IMR-90 (cell line): ENCODE results near the gene ERMN.

Source experiments
- BHLHE40 ChIP-seq: fragments of 150-350 bp; IDR thresholded peaks from 2 replicates; pipeline ENCODE4 v1.6.1; 2016; ENCODE audit warnings: mild to moderate bottlenecking, low read depth, low read length
- CTCF ChIP-seq: conservative IDR thresholded peaks from 2 replicates; pipeline ENCODE4 v1.5.1; 2012; ENCODE audit warnings: mild to moderate bottlenecking, low read depth, low read length, improper control_type of control experiment
- MXI1 ChIP-seq: IDR thresholded peaks from 2 replicates; pipeline ENCODE4 v1.6.1; 2012; ENCODE audit warnings: low read depth, mild to moderate bottlenecking, low read length, moderate library complexity, borderline replicate concordance
- POLR2A ChIP-seq: IDR thresholded peaks from 2 replicates; pipeline ENCODE4 v1.6.1; 2012; ENCODE audit warnings: mild to moderate bottlenecking, low read depth, low read length
- TF ChIP-seq, protein P1 (sequence below): fragments of 150-350 bp; IDR thresholded peaks from 2 replicates; pipeline ENCODE4 v1.6.1; 2017; ENCODE audit warnings: mild to moderate bottlenecking, antibody characterized with exemption, low read length, low read depth

- TF ChIP-seq CTCF (no peak), POLR2A (no peak), BHLHE40 (no peak), MXI1 (no peak)
- TF ChIP-seq, protein P1, sequence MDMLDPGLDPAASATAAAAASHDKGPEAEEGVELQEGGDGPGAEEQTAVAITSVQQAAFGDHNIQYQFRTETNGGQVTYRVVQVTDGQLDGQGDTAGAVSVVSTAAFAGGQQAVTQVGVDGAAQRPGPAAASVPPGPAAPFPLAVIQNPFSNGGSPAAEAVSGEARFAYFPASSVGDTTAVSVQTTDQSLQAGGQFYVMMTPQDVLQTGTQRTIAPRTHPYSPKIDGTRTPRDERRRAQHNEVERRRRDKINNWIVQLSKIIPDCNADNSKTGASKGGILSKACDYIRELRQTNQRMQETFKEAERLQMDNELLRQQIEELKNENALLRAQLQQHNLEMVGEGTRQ: no peak
Measured at GRCh38 chr2:157320409-157320808, 5.2 kb downstream of the ERMN start.
